Daoy (cell line): Measurements from ENCODE around the gene MUTYH. TPM values are rescaled to one million over a fixed set of nuclear protein-coding genes. Genes with fewer than 3 reads are reported as not detected.

ENCODE experiments used
- total RNA-seq: library from RNA; depleted of rRNA; stranded (reverse); fragments of >200 nt; shearing (Covaris generic); gene quantifications from 2 replicates; pipeline ENCODE4 v1.2.3, GENCODE V29; 2014; rRNA removed

MUTYH gene
- total RNA-seq, 1 experiment from 2014 or later, result 24.1 TPM

Other genes with a start within 250 kb of the MUTYH start
- gene ZSWIM5, start 133.8 kb downstream of the MUTYH start, total RNA-seq, result 1.4 and 1.8 TPM in 2 replicates
- not detected in 2 replicates for gene HPDL, start 13.5 kb downstream of the MUTYH start, total RNA-seq
- gene TOE1, start 270 bp downstream of the MUTYH start, total RNA-seq, result 42.1 and 42.8 TPM in 2 replicates
- gene TESK2, start 150.7 kb upstream of the MUTYH start, total RNA-seq, result 0.45 and 0.91 TPM in 2 replicates
- gene CCDC163, start 159.6 kb upstream of the MUTYH start, total RNA-seq, result 1.9 and 3.0 TPM in 2 replicates
- 10.7 and 19.7 TPM in 2 replicates for gene MMACHC, start 159.9 kb upstream of the MUTYH start, total RNA-seq
- 791 and 852 TPM in 2 replicates for gene PRDX1, start 181.4 kb upstream of the MUTYH start, total RNA-seq
- gene AKR1A1, start 210.4 kb upstream of the MUTYH start, total RNA-seq, result 124 and 150 TPM in 2 replicates
- gene NASP, start 243.6 kb upstream of the MUTYH start, total RNA-seq, result 145 and 155 TPM in 2 replicates